ENCODE results near the gene SDHC.

SDHC gene

DNA sequence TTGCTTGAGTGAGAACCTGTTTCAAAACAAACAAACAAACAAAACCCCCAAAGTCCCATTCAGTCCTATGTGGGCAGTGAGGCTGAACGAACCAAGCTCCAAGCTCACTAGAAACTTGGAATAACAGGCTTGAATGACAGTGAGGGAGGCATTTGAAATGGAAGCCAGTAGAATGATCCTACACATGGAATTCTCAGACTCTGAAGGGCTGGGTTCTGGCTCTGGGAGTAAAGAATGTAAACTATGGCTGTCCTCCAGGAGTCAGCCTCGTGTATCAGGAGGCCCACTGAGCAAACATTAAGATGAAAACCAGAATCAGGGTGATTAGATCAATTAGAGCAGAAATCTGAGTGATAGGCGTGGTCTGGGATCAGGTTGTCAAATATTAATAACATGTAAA, 40.8 kb upstream of the SDHC start:
- Histone ChIP-seq H3K27me3 (replicated peaks; ENCODE audit: control insufficient read depth, insufficient read depth, low read length) (no peaks in the 10 kb centered on the region; the same call in 1 of the 2 replicates), H3K4me3 (replicated peaks; ENCODE audit: low read depth, low read length) (no peak overlapping the region), H3K36me3 (ENCODE audit: control insufficient read depth, insufficient read depth, low read length) (no peaks in the 10 kb centered on the region)
- TF ChIP-seq, protein P1, sequence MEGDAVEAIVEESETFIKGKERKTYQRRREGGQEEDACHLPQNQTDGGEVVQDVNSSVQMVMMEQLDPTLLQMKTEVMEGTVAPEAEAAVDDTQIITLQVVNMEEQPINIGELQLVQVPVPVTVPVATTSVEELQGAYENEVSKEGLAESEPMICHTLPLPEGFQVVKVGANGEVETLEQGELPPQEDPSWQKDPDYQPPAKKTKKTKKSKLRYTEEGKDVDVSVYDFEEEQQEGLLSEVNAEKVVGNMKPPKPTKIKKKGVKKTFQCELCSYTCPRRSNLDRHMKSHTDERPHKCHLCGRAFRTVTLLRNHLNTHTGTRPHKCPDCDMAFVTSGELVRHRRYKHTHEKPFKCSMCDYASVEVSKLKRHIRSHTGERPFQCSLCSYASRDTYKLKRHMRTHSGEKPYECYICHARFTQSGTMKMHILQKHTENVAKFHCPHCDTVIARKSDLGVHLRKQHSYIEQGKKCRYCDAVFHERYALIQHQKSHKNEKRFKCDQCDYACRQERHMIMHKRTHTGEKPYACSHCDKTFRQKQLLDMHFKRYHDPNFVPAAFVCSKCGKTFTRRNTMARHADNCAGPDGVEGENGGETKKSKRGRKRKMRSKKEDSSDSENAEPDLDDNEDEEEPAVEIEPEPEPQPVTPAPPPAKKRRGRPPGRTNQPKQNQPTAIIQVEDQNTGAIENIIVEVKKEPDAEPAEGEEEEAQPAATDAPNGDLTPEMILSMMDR (IDR thresholded peaks at IDR 0.05; ENCODE audit: insufficient read depth, low read length, poor library complexity, severe bottlenecking): no peak
- DNase-seq (ENCODE audit: extremely low read depth, insufficient read length): no peak

DNA sequence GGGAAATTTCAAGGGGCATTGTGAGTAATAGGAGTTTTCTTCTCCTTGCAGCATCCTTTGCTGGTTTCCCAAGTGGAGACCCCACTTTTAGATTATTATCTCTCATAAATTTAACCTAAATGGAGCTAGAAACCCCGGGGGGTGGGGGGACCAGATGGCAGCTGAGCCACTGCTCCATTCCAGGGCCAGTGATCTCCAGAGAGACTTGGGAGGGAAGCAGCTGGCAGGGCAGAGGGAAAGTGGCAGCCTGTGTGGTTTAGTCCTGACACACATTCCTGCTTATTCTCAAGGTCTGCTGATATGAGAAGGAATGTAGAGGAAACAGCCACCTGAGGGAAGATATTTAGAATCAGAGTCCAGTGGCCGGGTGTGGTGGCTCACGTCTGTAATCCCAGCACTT, 39.3 kb upstream of the SDHC start:
- H3K4me3 ChIP-seq (replicated peaks; ENCODE audit: low read depth, low read length): no peak overlapping the region
- TF ChIP-seq, protein P1 (IDR thresholded peaks at IDR 0.05; ENCODE audit: insufficient read depth, low read length, poor library complexity, severe bottlenecking): no peak
- no peak for DNase-seq (ENCODE audit: extremely low read depth, insufficient read length)
- no peaks in the 10 kb centered on the region for H3K36me3 ChIP-seq (ENCODE audit: control insufficient read depth, insufficient read depth, low read length)
- H3K27me3 ChIP-seq (replicated peaks; ENCODE audit: control insufficient read depth, insufficient read depth, low read length): no peaks in the 10 kb centered on the region; the same call in 1 of the 2 replicates

DNA sequence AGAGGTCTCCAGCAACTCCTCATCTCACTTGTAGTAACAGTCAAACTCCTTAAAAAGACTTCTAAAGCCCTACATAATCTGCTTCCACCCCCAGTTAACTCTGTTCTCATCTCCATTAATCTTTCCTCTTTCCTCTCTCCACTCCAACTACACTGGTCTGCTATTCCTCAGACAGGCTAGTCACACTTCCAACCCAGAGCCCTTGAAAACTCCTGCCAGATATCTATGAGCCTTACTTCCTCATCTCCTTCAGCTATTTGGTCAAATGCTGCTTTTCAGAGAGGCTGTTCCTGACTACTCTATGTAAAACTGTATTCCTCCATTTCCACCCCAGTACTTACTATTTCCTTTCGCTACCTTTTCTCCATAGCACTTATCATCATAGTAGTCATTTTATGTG, 31.2 kb upstream of the SDHC start:
- peaks cover 1% of the 10 kb centered on the region; the same call in 1 of the 2 replicates for H3K27me3 ChIP-seq (replicated peaks; ENCODE audit: control insufficient read depth, insufficient read depth, low read length)

DNA sequence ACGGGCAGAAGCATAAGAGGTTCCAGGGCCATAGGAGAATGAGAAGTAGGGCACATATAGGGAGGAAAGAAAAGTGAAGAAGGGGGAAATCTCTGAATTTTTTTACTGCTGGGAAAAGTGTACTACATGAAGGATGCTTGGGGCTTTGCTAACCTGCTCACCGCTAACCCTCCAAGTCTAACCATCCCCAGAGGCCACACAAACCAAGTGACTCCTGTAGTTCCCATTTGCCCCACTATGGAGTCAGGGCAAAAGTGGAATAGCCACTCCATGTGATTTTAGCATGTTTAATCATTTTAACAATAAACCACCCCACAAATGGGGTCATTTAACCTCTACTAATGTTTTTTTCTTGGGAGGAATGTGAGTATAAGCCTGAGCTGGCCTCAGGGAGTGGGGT, 29.1 kb upstream of the SDHC start:
- no peak for DNase-seq (ENCODE audit: extremely low read depth, insufficient read length)
- Histone ChIP-seq H3K4me3 (replicated peaks; ENCODE audit: low read depth, low read length) (no peak overlapping the region), H3K27me3 (replicated peaks; ENCODE audit: control insufficient read depth, insufficient read depth, low read length) (peaks cover 1% of the 10 kb centered on the region; the same call in 1 of the 2 replicates), H3K36me3 (ENCODE audit: control insufficient read depth, insufficient read depth, low read length) (no peaks in the 10 kb centered on the region)
- TF ChIP-seq, protein P1 (IDR thresholded peaks at IDR 0.05; ENCODE audit: insufficient read depth, low read length, poor library complexity, severe bottlenecking): no peak

More for the DNA sequence above, 31.2 kb upstream of the SDHC start:
- H3K36me3 ChIP-seq (ENCODE audit: control insufficient read depth, insufficient read depth, low read length): no peaks in the 10 kb centered on the region
- TF ChIP-seq, protein P1 (IDR thresholded peaks at IDR 0.05; ENCODE audit: insufficient read depth, low read length, poor library complexity, severe bottlenecking): no peak
- no peak for DNase-seq (ENCODE audit: extremely low read depth, insufficient read length)
- no peak overlapping the region for H3K4me3 ChIP-seq (replicated peaks; ENCODE audit: low read depth, low read length)

DNA sequence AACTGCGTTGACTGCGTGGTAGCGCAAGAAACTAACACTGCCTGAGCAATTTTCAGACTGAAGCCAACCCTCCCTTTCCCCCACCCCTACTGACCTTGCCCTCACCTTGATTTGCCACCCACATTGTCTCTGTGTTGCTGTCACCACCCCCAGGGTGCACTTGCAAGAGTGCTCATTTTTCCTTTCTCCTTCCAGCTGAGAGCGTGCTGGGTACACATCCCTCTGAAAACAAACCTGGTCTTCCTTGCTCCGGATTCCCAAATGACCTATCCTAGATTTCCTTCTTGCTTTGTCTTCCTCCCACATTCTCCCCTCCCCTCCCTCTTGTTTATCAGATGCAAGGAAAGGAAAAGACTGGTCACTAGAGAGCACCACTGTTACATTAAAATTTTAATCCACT, 28.7 kb upstream of the SDHC start:
- TF ChIP-seq, protein P1 (IDR thresholded peaks at IDR 0.05; ENCODE audit: insufficient read depth, low read length, poor library complexity, severe bottlenecking): no peak
- no peak overlapping the region for H3K4me3 ChIP-seq (replicated peaks; ENCODE audit: low read depth, low read length)
- no peak for DNase-seq (ENCODE audit: extremely low read depth, insufficient read length)
- H3K36me3 ChIP-seq (ENCODE audit: control insufficient read depth, insufficient read depth, low read length): no peaks in the 10 kb centered on the region
- H3K27me3 ChIP-seq (replicated peaks; ENCODE audit: control insufficient read depth, insufficient read depth, low read length): peaks cover 1% of the 10 kb centered on the region; the same call in 1 of the 2 replicates

DNA sequence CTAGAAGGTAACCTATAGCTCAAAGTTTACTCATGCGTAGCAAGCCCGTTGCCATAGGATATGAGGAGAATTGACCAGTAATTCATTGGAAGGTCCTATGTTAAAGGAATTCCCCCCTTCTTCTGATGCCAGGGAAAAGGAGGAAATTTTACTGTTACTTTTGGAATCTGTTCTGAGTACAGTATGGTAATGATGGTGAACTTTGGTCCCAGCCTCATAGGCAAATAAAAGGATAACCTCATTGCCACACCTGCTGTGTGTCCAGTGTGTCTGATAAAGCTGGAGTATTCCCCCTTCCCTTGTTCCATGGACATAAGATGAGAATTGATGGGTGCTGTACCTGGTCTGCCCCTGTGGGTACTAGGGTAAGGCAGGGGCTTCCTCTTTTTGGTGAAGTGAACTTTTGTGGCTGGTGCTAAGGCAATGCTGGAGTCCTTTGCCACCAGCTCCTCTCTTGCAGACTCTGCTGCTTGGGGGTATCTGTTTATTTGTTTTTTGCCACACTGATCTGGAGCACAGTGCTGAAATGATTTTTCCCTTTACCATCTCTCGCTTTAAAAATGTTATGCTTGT, 26.6 kb upstream of the SDHC start:
- TF ChIP-seq, protein P1 (IDR thresholded peaks at IDR 0.05; ENCODE audit: insufficient read depth, low read length, poor library complexity, severe bottlenecking): no peak
- DNase-seq (ENCODE audit: extremely low read depth, insufficient read length): no peak

More for the DNA sequence above, 26.6 kb upstream of the SDHC start:
- no peaks in the 10 kb centered on the region for H3K36me3 ChIP-seq (ENCODE audit: control insufficient read depth, insufficient read depth, low read length)
- no peak overlapping the region for H3K4me3 ChIP-seq (replicated peaks; ENCODE audit: low read depth, low read length)
- H3K27me3 ChIP-seq (replicated peaks; ENCODE audit: control insufficient read depth, insufficient read depth, low read length): peaks cover 1% of the 10 kb centered on the region; the same call in 1 of the 2 replicates
